GM19238 (cell line): Measurements from ENCODE around the gene KCMF1.

Source experiments
- DNase-seq: peaks from one replicate; pipeline ENCODE4 v3.0.0; 2011; ENCODE audit warnings: low spot score; ENCODE audit not compliant: insufficient read length

Gene KCMF1

GRCh38 chr2:84980263-84980983 is 9.5 kb downstream of the KCMF1 start:
- DNase-seq = no peak

GRCh38 chr2:84986018-84986417 is 15.1 kb downstream of the KCMF1 start:
- DNase-seq = no peak

GRCh38 chr2:84989422-84989821 is 18.5 kb downstream of the KCMF1 start:
- no peak for DNase-seq

- no peak for DNase-seq
Observed at GRCh38 chr2:84989927-84990326, 19.0 kb downstream of the KCMF1 start.

GRCh38 chr2:84991404-84992160 is 20.6 kb downstream of the KCMF1 start:
- no peak for DNase-seq

GRCh38 chr2:84995826-84996225 is 24.9 kb downstream of the KCMF1 start:
- no peak for DNase-seq

GRCh38 chr2:84996909-84997308 is 25.9 kb downstream of the KCMF1 start:
- no peak for DNase-seq

GRCh38 chr2:84999553-84999955 is 28.6 kb downstream of the KCMF1 start:
- no peak for DNase-seq

GRCh38 chr2:85001595-85001994 is 30.6 kb downstream of the KCMF1 start:
- no peak for DNase-seq

- DNase-seq = no peak
Observed at GRCh38 chr2:85002534-85002933, 31.6 kb downstream of the KCMF1 start.

- no peak for DNase-seq
Observed at GRCh38 chr2:85008252-85008651, 37.3 kb downstream of the KCMF1 start.

GRCh38 chr2:85009019-85009618 is 38.2 kb downstream of the KCMF1 start:
- no peak for DNase-seq

GRCh38 chr2:85010404-85010803 is 39.4 kb downstream of the KCMF1 start:
- no peak for DNase-seq

GRCh38 chr2:85011098-85011497 is 40.1 kb downstream of the KCMF1 start:
- no peak for DNase-seq

GRCh38 chr2:85011747-85012146 is 40.8 kb downstream of the KCMF1 start:
- DNase-seq = no peak

GRCh38 chr2:85012431-85012830 is 41.5 kb downstream of the KCMF1 start:
- DNase-seq = no peak

GRCh38 chr2:85012855-85013254 is 41.9 kb downstream of the KCMF1 start:
- no peak for DNase-seq

GRCh38 chr2:85015653-85016360 is 44.8 kb downstream of the KCMF1 start:
- DNase-seq = no peak

GRCh38 chr2:85016446-85016845 is 45.5 kb downstream of the KCMF1 start:
- DNase-seq = no peak

GRCh38 chr2:85017411-85018048 is 46.6 kb downstream of the KCMF1 start:
- DNase-seq = no peak

- no peak for DNase-seq
Observed at GRCh38 chr2:85018049-85018447, 47.1 kb downstream of the KCMF1 start.
